GM10248 (cell line): ENCODE measurements around the gene TMIGD3.

Experiments
- CTCF ChIA-PET: fragments of 300-600 bp; sonication (Branson Sonifier 250); formaldehyde crosslinking; extraction: SDS; loops from one replicate; lab custom pipeline; 2021; ENCODE audit warnings: antibody characterized with exemption; lab: Yijun Ruan, JAX
- POLR2A ChIA-PET: fragments of 350-650 bp; sonication (Branson Sonifier 250); formaldehyde crosslinking; extraction: SDS; loops from one replicate; lab custom pipeline; 2020; ENCODE audit warnings: antibody characterized with exemption; lab: Yijun Ruan, JAX
- DNase-seq: peaks from one replicate; pipeline ENCODE4 v3.0.0; 2012; ENCODE audit errors: extremely low spot score
- CTCF ChIP-seq: IDR thresholded peaks from 2 replicates; pipeline ENCODE4 v1.5.1; 2012; ENCODE audit warnings: mild to moderate bottlenecking, low read depth; ENCODE audit errors: extremely low read depth, missing control alignments, control extremely low read depth

TMIGD3 gene

GRCh38 chr1:111474521-111474920 lies 28.9 kb downstream of the TMIGD3 start:
- no peak for DNase-seq
- ChIA-PET POLR2A (no interaction called here), CTCF (interaction anchor here (0.8 to 9.7 kb wide), 6 partner anchors 8 to 295 kb away, joined by 3 to 75 read pairs (median 4); no protein-coding TSS in a partner anchor)

GRCh38 chr1:111474106-111474505 lies 29.3 kb downstream of the TMIGD3 start:
- ChIA-PET CTCF (interaction anchor here (0.8 to 3.7 kb wide), 4 partner anchors 9 to 295 kb away, joined by 3 to 21 read pairs (median 3); no protein-coding TSS in a partner anchor), POLR2A (no interaction called here)
- no peak for TF ChIP-seq CTCF
- DNase-seq = no peak

More at GRCh38 chr1:111474521-111474920, 28.9 kb downstream of the TMIGD3 start:
- TF ChIP-seq CTCF = no peak

GRCh38 chr1:111471538-111471937 lies 31.9 kb downstream of the TMIGD3 start:
- TF ChIP-seq CTCF = no peak
- CTCF ChIA-PET = interaction anchor here (0.9 to 2.5 kb wide), 5 partner anchors 9 to 298 kb away, joined by 3 to 7 read pairs (median 5); no protein-coding TSS in a partner anchor
- DNase-seq = no peak
- POLR2A ChIA-PET = no interaction called here

GRCh38 chr1:111471012-111471411 lies 32.4 kb downstream of the TMIGD3 start:
- TF ChIP-seq CTCF = no peak
- ChIA-PET POLR2A (no interaction called here), CTCF (interaction anchor here (0.9 to 2.5 kb wide), 3 partner anchors 19 to 299 kb away, joined by 3 to 7 read pairs (median 5); no protein-coding TSS in a partner anchor)
- DNase-seq = no peak

GRCh38 chr1:111470596-111470995 lies 32.8 kb downstream of the TMIGD3 start:
- CTCF ChIA-PET = interaction anchor here (0.9 to 1.2 kb wide), 2 partner anchors 277 to 299 kb away, joined by 3 to 5 read pairs; no protein-coding TSS in a partner anchor

GRCh38 chr1:111469539-111469938 lies 33.9 kb downstream of the TMIGD3 start:
- TF ChIP-seq CTCF = no peak
- POLR2A ChIA-PET = no interaction called here
- DNase-seq = no peak
- CTCF ChIA-PET = interaction anchor here (1.3 to 1.7 kb wide), 2 partner anchors 12 to 70 kb away, joined by 3 to 8 read pairs; no protein-coding TSS in a partner anchor

More at GRCh38 chr1:111470596-111470995, 32.8 kb downstream of the TMIGD3 start:
- DNase-seq = no peak
- TF ChIP-seq CTCF = no peak
- POLR2A ChIA-PET = no interaction called here

GRCh38 chr1:111468717-111469100 lies 34.7 kb downstream of the TMIGD3 start:
- TF ChIP-seq CTCF = no peak
- DNase-seq = no peak
- POLR2A ChIA-PET = no interaction called here
- CTCF ChIA-PET = interaction anchor here (1.3 to 1.7 kb wide), 2 partner anchors 13 to 69 kb away, joined by 3 to 8 read pairs; no protein-coding TSS in a partner anchor
